ENCODE measurements around the gene CD59.

The CD59 gene, protein sequence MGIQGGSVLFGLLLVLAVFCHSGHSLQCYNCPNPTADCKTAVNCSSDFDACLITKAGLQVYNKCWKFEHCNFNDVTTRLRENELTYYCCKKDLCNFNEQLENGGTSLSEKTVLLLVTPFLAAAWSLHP

DNA sequence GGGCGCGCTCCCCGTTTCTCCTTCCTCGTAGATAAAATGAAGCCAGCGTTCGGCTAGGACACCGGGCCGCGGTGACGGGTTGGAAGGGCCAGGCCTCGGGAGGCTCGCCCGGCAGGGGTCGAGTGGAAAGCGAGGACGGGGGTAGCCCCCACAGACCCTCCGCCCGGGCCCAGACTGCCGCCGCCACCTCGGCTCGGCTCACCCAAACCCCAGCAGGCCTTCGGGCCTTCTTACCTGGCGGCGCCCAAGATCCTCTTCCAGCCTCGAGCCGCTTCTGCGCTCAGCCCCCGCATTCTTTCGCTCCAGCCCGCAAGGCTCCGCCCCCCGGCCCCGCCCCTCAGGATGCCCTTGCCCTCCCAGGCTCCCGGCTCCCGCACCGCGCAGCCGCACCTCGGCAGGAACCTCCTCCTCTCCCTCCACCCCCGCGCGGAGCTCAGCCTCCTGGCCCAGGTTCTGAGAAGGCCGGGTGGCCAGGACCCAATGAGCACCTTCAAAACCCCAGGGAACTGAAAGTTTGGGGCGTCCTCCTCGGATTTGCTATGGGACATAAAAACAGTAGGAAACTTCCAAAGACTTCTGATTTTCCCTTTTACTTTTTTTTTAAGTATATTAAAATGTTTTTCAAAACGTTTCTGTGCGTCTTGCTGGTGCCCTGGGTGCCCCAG lies at the start of gene CD59:
Gene CD59, minus strand, starts transcription at position 276 of the 665 bp plus-strand sequence. CDS start 13,978 bp downstream, outside the sequence.
- peak; percentile 94 for DNase-seq

DNA sequence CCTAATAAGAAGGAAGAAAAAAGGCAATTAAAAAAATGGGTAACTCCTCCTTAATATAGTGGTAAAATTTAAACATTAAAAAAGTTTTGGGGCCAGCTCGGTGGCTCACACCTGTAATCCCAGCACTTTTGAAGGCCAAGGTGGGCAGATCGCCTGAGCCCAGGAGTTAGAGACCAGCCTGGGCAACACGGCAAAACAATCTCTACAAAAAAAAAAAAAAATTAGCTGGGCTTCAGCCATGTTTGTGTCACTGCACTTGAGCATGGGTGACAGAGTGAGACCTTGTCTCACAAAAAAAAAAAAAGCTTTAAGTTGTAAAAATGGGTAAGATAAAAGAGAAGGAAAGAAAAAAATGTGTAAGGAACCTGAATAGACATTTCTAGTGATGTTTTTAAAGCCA lies 49.4 kb upstream of the CD59 start:
- DNase-seq = no peak

DNA sequence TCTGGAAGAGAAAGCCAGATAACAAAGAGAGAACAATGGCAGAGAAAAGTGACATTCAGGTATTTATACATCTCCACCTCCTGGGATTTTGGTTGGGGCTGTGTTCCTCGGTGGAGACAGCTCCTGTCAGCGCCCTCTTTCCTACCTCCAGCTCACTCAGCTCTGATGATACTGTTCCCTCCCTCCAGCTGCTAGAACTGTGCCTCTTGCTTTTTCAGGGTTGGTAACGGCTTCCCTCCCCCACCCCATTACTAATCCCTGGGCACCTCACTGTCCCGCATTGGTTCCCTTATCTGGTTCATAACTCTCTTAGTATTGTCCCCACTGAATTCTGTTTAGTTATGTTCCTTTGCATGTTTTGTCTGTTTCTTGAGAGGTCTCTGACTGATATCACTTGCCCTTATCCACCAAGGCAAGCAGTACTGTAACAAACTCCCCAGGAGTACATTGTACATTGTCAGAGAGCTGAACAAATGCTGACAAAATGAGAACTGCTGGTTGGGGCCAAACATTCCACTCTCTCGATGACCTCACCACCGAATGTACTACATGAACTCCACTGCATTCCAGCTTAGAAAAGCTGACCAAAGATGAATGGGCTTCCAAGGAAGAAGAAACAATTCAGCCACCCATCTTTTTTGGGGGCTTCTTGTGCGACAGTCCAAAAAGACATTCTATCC lies 43.8 kb upstream of the CD59 start:
- DNase-seq = no peak

- no peak for DNase-seq
Measured at GRCh38 chr11:33778675-33779074, 42.5 kb upstream of the CD59 start.

DNA sequence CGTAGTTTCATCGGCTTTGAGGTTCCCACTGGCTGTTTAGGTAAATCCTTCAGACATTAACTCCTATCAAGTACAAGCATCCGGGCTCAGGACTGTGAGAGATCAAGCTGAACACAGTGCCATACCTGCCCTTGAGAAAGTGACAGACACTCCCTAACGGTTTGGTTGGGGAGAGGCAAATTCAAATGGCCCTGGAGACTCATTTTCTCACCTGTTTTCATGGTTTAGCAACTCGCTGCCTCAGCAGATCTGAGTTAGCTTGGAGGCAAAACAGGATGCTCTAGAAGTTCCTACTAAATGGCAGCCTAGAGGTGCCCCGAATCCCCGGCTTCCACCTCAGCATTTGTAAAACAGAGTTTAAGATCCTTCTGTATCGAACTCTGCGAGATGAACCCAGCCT lies 41.7 kb upstream of the CD59 start:
- no peak for DNase-seq

- no peak for DNase-seq
Measured at GRCh38 chr11:33775832-33776470, 39.7 kb upstream of the CD59 start.

GRCh38 chr11:33775467-33775807 lies 39.2 kb upstream of the CD59 start:
- DNase-seq = no peak

DNA sequence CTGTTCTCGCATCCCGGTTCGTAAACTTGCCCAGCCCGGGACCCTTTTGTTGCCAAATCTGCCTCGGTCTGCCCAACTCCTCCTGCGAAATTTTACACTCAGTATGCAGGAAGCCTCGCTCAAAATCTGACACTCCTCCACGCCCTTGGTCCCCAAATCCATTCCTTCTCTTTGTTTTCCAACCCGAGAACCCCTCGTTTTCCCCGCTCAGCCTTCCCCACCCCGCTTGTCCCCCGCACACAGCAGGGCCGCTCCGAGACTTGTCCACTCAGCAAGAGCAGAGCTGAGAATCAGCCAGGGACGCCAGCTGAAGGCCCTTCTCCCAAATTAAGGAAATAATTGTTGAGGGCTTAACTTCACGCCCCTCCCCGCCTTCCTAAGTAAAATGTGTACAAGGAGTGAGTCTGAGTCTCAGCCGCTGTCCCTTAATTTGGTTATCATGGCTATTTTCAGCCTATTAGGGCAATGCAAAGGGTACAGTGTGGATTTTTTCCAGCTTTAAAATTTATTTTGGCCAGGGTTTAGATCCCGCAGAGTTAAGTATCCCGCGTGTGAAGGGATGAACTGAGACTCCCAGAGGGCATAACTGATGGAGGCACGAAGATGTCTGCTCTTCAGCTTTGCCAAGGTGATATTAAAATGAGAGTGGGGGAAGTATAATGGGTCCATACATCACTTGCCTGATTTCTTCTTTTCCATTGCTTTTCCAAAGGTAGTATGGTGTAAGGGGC lies 38.7 kb upstream of the CD59 start:
- DNase-seq = no peak

DNA sequence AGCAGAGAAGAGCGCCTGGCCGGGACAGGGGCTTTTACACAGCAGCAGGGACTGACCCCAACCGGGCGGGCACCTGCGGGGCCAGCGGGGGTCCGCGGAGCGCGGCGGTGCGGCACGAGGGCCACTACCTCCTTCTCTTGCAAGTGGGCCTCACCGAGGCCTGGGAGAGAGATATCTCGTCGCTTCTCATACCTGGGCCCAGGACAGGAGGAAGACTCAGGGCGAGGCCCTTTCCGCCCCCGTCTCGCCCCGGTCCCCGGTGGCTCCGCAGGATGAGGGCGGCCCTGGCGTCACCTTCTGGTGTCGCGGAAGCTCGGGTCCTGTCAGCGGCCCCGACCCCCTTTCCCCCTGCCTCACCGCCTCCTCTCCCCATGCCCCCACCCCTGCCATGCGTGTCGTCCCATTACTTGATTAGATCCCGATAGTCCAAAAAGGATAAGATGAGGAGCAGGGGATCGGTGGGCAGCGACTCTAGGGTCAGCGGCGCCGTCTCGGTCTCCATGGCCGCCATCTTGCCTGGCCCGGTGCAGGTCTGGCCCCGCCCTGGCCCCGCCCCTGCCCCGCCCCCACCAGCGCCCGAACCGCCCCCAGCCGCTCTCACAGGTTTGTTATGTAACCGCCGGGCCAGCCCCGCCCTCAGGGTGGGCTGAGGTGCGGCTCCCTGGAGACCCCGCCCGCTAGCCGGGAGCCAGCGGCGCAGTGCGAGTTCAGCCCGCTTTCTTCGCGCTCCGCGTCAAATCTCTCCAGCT lies 37.9 kb upstream of the CD59 start, which contains the start of gene FBXO3:
Gene FBXO3, minus strand, starts transcription at position 534 of the 749 bp plus-strand sequence. Its CDS starts 23 bp downstream, at position 511.
- peak; percentile 81 for DNase-seq

- DNase-seq = peak; percentile 10
Measured at GRCh38 chr11:33773404-33773986, 37.3 kb upstream of the CD59 start.

DNA sequence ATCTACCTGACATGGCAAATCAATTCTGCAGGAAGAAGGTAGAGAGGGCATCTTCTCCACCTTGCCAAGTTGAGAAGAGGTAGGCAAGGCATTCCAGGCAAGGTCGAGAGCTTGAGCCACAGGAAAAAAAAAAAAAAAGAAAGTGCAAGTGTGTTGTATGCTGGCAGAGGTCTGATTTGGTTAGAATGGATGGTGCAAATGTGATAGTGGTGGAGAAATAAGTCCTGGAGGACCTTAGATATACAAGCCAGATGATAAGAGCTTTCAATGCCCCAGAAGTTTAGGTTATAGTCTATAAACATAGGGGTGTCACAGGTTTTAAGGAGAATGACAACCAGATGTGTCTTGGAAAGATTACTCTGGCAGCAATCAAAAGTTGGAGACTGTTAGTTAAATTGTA lies 36.6 kb upstream of the CD59 start:
- DNase-seq = no peak

GRCh38 chr11:33772300-33772699 lies 36.1 kb upstream of the CD59 start:
- no peak for DNase-seq

GRCh38 chr11:33770236-33770635 lies 34.0 kb upstream of the CD59 start:
- no peak for DNase-seq

DNA sequence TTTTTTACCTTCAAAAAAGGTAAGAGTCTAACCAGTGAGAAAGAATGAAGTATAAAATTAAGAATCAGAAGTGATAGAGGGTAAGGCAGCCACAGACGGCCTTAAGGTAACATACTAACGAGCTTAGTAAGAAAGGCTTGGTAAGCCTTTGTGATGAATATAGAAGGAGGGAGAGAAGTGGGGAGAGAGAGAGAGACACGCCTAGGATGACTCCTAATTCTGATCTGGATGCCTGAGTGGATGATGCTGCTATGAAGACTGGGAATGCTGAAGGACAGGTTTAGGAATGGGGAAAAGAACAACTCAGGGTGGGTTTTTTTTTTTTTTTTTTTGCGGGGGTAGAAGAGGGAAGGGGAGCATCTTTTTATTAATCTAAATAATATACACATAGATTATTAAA lies 33.3 kb upstream of the CD59 start:
- no peak for DNase-seq

DNA sequence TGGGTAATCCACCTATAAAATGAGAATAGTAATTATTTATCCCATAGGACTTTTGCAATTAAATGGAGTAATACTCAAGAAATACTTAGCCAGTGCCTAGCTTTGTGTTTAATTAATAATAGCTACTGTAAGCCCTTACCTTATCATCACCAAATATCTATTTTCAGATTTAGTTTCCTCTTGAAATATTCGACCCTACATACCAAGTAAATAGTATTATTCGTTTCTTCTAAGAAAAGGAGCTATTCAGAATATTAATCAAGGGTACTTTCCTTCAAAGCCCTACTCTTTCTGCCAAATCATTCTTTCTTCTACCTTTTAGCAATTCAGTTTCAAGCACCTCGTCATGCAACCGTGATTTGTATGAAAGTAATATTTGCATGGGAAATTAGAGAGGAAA lies 31.4 kb upstream of the CD59 start:
- DNase-seq = no peak

DNA sequence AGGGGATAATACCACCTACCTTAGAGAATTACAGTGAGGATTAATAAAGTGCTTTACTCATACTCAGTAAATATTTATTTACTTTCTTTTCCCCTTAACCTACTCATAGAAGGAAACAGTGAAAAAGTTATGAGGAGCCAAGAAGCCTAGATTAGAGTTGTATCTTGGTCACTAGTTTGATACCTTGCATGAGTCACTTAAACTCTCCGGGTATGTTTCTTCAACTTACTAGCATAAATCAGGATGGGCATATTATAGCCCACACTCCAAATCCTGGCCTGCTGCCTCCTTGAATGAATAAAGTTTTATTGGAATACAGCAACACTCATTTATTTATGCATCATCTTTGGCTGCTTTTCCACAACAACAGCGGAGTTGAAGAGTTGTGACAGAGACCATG lies 29.9 kb upstream of the CD59 start:
- no peak for DNase-seq

GRCh38 chr11:33761471-33761870 lies 25.2 kb upstream of the CD59 start:
- DNase-seq = no peak

- DNase-seq = no peak
Measured at GRCh38 chr11:33753304-33753967, 17.2 kb upstream of the CD59 start.

GRCh38 chr11:33751878-33752277 lies 15.7 kb upstream of the CD59 start:
- no peak for DNase-seq

GRCh38 chr11:33747979-33748378 lies 11.8 kb upstream of the CD59 start:
- no peak for DNase-seq

- DNase-seq = no peak
Measured at GRCh38 chr11:33743291-33743690, 7.1 kb upstream of the CD59 start.

Data from suppressor macrophage treated with lipopolysaccharide for 4 hours (primary cell).